ENCODE results near the gene PLPP6. TPM values are rescaled to one million over a fixed set of nuclear protein-coding genes. Genes with fewer than 3 reads are reported as not detected.

Gene PLPP6
- polyA plus RNA-seq, 1 donor from 2014 or later: 26.3 TPM

DNA sequence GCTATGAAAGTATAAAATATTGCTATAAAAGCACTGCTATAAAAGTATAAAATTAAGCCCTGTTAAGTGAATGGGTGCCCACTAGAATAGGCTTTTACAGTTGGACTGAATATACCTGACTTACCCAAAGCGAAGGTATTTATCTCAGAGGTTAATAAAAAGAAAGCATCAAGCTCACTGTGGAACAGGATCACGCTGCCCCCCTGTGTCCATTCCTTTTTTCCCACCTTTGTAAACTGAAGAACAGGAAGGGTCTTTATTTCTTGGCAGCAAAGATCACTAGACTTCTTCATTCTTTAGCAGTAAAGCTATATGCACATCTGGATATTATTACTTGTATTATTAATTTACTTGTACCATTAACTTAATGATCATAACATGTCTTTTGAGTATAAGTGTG lies 22.1 kb upstream of the PLPP6 start:
- no peak overlapping the region for H2AFZ ChIP-seq (ENCODE audit: low read depth, low read length)
- no peaks in the 10 kb centered on the region for H3K9me2 ChIP-seq (ENCODE audit: insufficient read depth, low read length)
- H3K27me3 ChIP-seq (ENCODE audit: insufficient read depth, low read depth, low read length): no peaks in the 10 kb centered on the region
- no peaks in the 10 kb centered on the region for H3F3A ChIP-seq (ENCODE audit: insufficient read depth, low read length, poor library complexity, severe bottlenecking)
- no peak overlapping the region for H3K27ac ChIP-seq (ENCODE audit: low read length)
- H3K79me2 ChIP-seq (replicated peaks; ENCODE audit: insufficient read depth, low read length): no peaks in the 10 kb centered on the region
- H3K4me3 ChIP-seq (ENCODE audit: low read length): no peak overlapping the region
- no peak for TF ChIP-seq POLR2AphosphoS5 (IDR thresholded peaks at IDR 0.05)
- TF ChIP-seq RAD21 (conservative IDR thresholded peaks at IDR 0.05): peak; percentile 73
- TF ChIP-seq, protein P1, sequence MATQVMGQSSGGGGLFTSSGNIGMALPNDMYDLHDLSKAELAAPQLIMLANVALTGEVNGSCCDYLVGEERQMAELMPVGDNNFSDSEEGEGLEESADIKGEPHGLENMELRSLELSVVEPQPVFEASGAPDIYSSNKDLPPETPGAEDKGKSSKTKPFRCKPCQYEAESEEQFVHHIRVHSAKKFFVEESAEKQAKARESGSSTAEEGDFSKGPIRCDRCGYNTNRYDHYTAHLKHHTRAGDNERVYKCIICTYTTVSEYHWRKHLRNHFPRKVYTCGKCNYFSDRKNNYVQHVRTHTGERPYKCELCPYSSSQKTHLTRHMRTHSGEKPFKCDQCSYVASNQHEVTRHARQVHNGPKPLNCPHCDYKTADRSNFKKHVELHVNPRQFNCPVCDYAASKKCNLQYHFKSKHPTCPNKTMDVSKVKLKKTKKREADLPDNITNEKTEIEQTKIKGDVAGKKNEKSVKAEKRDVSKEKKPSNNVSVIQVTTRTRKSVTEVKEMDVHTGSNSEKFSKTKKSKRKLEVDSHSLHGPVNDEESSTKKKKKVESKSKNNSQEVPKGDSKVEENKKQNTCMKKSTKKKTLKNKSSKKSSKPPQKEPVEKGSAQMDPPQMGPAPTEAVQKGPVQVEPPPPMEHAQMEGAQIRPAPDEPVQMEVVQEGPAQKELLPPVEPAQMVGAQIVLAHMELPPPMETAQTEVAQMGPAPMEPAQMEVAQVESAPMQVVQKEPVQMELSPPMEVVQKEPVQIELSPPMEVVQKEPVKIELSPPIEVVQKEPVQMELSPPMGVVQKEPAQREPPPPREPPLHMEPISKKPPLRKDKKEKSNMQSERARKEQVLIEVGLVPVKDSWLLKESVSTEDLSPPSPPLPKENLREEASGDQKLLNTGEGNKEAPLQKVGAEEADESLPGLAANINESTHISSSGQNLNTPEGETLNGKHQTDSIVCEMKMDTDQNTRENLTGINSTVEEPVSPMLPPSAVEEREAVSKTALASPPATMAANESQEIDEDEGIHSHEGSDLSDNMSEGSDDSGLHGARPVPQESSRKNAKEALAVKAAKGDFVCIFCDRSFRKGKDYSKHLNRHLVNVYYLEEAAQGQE (IDR thresholded peaks at IDR 0.05; ENCODE audit: borderline replicate concordance): no peak
- TF ChIP-seq MXI1 (conservative IDR thresholded peaks at IDR 0.05; ENCODE audit: poor library complexity, severe bottlenecking): no peak
- peak; percentile 77 for TF ChIP-seq SMC3 (conservative IDR thresholded peaks at IDR 0.05; ENCODE audit: poor library complexity)
- no peak for TF ChIP-seq EP300 (conservative IDR thresholded peaks at IDR 0.05; ENCODE audit: poor library complexity, severe bottlenecking)
- TF ChIP-seq, protein P2, sequence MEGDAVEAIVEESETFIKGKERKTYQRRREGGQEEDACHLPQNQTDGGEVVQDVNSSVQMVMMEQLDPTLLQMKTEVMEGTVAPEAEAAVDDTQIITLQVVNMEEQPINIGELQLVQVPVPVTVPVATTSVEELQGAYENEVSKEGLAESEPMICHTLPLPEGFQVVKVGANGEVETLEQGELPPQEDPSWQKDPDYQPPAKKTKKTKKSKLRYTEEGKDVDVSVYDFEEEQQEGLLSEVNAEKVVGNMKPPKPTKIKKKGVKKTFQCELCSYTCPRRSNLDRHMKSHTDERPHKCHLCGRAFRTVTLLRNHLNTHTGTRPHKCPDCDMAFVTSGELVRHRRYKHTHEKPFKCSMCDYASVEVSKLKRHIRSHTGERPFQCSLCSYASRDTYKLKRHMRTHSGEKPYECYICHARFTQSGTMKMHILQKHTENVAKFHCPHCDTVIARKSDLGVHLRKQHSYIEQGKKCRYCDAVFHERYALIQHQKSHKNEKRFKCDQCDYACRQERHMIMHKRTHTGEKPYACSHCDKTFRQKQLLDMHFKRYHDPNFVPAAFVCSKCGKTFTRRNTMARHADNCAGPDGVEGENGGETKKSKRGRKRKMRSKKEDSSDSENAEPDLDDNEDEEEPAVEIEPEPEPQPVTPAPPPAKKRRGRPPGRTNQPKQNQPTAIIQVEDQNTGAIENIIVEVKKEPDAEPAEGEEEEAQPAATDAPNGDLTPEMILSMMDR (IDR thresholded peaks at IDR 0.05; ENCODE audit: poor library complexity, severe bottlenecking): peak; percentile 72
- TF ChIP-seq TAF1 (IDR thresholded peaks at IDR 0.05; ENCODE audit: low read depth): no peak
- TF ChIP-seq EZH2 (IDR thresholded peaks at IDR 0.05; ENCODE audit: borderline replicate concordance, insufficient read depth, low read length, poor library complexity, severe bottlenecking): no peak
- no peak overlapping the region for H3K9ac ChIP-seq (ENCODE audit: low read length)
- no peaks in the 10 kb centered on the region for H4K20me1 ChIP-seq (ENCODE audit: insufficient read depth)
- H3K9me3 ChIP-seq (ENCODE audit: low read length): no peaks in the 10 kb centered on the region
- H3K4me2 ChIP-seq (ENCODE audit: low read length): no peak overlapping the region
- no peaks in the 10 kb centered on the region for H3K36me3 ChIP-seq (ENCODE audit: insufficient read depth, low read length)

DNA sequence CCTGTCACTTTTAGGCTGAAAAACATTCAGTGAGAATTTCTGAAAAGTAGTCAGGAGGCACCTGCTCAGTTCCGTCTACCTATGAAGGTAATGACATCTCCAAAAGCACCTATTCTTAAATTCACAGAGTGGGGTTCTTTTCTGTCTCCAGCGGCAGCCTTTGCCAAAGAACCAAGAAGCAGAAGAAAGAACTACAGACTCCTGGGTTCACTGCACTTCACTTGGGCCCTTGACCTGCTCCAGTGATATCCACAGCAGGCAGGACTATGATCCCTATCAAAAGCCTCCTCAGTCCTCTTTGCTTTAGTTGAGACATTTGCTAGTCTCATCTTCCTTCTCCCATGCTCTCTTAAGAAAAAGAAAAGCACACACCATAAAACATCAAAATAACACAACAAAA lies 19.7 kb upstream of the PLPP6 start:
- Histone ChIP-seq H3K9me2 (ENCODE audit: insufficient read depth, low read length) (no peaks in the 10 kb centered on the region), H3K27me3 (ENCODE audit: insufficient read depth, low read depth, low read length) (no peaks in the 10 kb centered on the region), H3K27ac (ENCODE audit: low read length) (no peak overlapping the region), H3K9ac (ENCODE audit: low read length) (no peak overlapping the region), H3K4me3 (ENCODE audit: low read length) (no peak overlapping the region), H3K4me2 (ENCODE audit: low read length) (no peak overlapping the region), H3K36me3 (ENCODE audit: insufficient read depth, low read length) (no peaks in the 10 kb centered on the region), H3F3A (ENCODE audit: insufficient read depth, low read length, poor library complexity, severe bottlenecking) (no peaks in the 10 kb centered on the region), H3K9me3 (ENCODE audit: low read length) (no peaks in the 10 kb centered on the region), H4K20me1 (ENCODE audit: insufficient read depth) (no peaks in the 10 kb centered on the region), H3K79me2 (replicated peaks; ENCODE audit: insufficient read depth, low read length) (no peaks in the 10 kb centered on the region), H2AFZ (ENCODE audit: low read depth, low read length) (no peak overlapping the region)
- TF ChIP-seq MXI1 (conservative IDR thresholded peaks at IDR 0.05; ENCODE audit: poor library complexity, severe bottlenecking) (no peak), POLR2AphosphoS5 (IDR thresholded peaks at IDR 0.05) (no peak), EP300 (conservative IDR thresholded peaks at IDR 0.05; ENCODE audit: poor library complexity, severe bottlenecking) (no peak), RAD21 (conservative IDR thresholded peaks at IDR 0.05) (no peak)
